Prostate gland (tissue), 2 donors: ENCODE results near the gene MTA3.

ENCODE experiments used
- POLR2AphosphoS5 ChIP-seq: sonication (generic); formaldehyde crosslinking; IDR thresholded peaks from one replicate; pipeline ENCODE4 v1.6.1; 2017; ENCODE audit warnings: antibody characterized with exemption
- TF ChIP-seq, protein P1 (sequence below), 4 experiments: fragments of 200-600 bp in 2 of 4; fragments of 450-650 bp in 2 of 4; sonication (generic) in 2 of 4; IDR thresholded peaks; 1 replicate in 3 of 4; 2 replicates in 1 of 4; pipeline ENCODE4 v1.5.1; 2016 to 2019; ENCODE audit warnings: antibody characterized with exemption in 4 of 4, mild to moderate bottlenecking in 2 of 4, moderate library complexity in 2 of 4

DNA sequence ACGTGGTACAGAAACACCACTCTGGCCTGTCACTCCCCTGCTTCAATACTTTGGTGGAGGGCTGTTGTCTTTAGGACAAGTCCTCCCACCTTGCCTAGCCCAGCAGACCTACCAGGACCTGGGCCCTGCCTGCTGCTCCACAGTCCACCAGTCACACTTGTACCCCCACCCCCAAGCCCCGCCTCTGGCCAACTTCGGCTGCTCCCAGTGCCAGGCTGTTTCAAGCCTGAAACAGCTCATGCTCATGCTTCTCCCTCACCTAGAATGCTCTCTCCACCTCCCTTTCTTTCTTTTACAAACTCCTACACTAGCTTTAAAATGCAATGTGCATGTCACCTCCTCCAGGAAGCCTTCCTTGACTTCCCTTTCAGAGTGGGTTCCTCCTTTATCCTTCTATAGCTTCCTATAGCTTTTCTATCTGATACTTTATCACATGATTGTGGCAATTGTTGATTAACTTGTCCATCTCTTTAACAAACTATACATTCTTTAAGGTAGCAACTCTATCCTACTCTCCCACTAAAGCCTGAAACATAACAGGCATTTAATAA is 200.3 kb downstream of the MTA3 start:
- TF ChIP-seq, protein P1, sequence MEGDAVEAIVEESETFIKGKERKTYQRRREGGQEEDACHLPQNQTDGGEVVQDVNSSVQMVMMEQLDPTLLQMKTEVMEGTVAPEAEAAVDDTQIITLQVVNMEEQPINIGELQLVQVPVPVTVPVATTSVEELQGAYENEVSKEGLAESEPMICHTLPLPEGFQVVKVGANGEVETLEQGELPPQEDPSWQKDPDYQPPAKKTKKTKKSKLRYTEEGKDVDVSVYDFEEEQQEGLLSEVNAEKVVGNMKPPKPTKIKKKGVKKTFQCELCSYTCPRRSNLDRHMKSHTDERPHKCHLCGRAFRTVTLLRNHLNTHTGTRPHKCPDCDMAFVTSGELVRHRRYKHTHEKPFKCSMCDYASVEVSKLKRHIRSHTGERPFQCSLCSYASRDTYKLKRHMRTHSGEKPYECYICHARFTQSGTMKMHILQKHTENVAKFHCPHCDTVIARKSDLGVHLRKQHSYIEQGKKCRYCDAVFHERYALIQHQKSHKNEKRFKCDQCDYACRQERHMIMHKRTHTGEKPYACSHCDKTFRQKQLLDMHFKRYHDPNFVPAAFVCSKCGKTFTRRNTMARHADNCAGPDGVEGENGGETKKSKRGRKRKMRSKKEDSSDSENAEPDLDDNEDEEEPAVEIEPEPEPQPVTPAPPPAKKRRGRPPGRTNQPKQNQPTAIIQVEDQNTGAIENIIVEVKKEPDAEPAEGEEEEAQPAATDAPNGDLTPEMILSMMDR (IDR thresholded peaks at IDR 0.05) = no peak
- TF ChIP-seq POLR2AphosphoS5 = no peak
